Measurements from ENCODE around the gene TUBB1.

Gene TUBB1

DNA sequence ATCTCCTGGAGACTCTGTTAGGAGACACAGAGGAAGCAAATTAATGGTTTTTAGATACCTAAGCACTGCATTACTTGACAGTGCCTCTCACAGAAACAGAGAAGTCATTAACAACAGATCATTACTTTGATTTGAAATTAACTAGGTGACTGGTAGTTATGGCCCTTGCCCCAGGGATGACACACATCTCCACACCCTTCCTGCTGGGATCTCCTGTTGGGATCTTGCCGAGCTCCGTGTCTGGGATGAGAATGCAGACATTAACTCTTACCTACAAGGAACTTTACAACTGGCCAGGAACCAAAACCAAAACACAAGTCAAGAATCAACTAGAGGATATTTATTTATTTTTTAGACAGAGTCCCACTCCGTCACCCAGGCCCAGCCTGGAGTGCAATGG, 25.6 kb downstream of the TUBB1 start:
- no peak for DNase-seq

DNA sequence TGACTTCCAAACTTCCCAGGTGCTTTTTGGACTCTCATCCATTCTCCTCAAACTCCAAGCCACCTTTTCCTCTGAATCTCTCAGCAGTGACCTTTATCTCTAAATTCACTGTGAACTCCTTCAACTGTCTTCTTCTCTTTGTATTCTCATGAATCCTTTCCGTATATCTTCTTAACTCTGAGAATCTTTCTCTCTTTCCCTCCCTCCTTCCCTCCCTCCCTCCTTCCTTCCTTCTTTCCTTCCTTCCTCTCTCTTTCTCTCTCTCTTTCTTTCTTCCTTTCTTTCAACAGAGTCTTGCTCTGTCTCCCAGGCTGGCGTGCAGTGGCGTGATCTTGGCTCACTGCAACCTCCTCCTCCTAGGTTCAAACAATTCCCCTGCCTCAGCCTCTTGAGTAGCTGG, 27.6 kb downstream of the TUBB1 start:
- no peak for DNase-seq

DNA sequence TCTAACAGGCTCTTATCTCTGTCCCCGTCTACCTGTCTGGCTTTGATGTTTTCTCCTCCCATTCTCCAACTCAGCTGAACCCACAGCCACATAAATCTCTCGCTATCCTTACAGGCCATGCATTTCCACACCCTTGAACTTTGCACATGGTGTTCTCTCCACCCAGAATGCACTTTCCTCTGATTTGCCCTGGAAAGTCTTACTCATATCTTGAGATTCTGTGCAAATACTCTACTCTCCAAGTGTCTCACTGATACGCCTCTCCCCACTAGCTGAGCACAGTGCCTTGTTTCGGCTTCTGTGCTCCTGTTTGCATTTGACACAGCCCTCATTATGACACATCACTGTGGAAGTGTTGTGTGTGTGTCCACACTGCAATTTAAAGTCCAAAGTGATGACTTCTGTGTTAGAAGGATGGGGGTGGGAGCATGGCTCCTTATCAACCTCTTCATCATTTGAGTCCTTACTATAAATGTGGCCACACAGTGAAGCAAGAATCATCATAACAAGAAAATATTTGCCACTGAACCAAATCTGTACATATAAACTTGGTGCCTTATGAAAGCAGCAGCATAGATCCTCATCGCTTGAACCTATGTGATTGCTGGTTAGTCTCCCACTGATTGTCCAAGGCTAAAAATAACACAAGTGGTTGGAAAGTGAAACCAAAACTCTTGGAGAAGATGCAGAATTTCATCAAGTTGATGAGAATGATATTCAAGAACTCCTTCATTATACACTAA, 28.9 kb downstream of the TUBB1 start:
- DNase-seq = no peak

- DNase-seq = no peak
Observed at GRCh38 chr20:59048681-59049030, 29.4 kb downstream of the TUBB1 start.

- DNase-seq = no peak
Observed at GRCh38 chr20:59050437-59050836, 31.2 kb downstream of the TUBB1 start.

GRCh38 chr20:59051666-59052185, 32.5 kb downstream of the TUBB1 start:
- DNase-seq = no peak

- DNase-seq = no peak
Observed at GRCh38 chr20:59055302-59055701, 36.1 kb downstream of the TUBB1 start.

DNA sequence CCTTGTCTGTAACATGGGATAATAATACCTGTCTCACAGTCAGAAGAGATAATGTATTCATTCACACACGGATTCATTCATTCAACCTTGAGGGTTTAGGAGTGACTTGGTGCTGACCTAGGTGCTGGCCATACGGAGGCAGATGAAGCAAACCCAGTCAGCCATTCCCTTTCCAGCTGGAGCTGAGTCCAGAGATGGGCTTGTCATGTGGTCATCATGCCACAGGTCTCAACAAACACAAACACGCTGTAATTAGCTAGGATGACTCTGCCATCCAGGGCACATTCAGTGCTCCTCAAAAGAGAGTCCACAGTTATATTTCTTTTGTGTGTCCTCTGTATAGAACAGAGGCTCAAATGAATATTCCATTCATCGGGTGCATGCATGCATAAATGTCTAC, 42.9 kb downstream of the TUBB1 start:
- no peak for DNase-seq

GRCh38 chr20:59063358-59064213, 44.4 kb downstream of the TUBB1 start:
- DNase-seq = no peak

DNA sequence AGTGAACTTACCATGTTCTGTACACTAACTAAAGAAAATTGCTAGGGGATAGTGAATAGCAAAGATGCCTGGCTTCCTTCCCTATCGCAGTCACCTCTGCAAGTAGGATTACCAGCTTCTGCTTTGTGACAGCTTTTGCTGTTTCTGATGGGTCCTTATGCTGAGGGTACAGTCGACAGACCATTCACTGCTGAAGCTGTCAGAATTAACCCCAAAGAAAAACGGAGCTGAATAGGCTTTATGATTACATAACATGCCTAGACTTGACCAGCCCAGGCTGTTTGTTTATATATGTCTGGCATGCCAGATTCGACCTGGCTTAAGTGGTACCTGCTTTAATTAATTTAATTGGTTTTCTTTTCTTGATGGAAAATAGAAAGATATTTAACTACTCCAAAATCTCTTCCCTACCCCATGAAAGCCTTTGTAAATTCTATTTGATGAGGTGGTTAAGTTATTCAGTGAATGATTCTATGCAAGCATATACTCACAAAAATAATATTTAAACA, 45.0 kb downstream of the TUBB1 start:
- DNase-seq = no peak

DNA sequence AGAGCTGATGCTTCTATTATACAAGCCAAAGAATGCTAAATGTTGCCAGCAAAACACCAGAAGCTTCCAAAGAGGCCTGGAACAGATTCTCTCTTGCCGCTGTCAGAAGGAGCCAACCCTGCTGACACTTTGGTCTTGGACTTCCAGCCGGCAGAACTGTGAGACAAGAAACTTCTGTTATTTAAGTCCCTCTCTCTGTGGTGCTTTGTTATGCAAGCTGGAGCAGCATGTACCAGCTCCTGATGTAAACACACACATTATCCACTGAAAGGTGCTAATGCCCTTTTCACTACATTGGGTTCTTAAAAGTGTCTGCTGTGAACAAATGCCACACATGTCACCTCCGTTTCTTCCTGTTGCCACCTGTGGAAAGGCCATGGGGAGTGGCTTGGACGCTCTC, 49.3 kb downstream of the TUBB1 start:
- DNase-seq = no peak

GRCh38 chr20:59069026-59069425, 49.8 kb downstream of the TUBB1 start:
- no peak for DNase-seq

DNA sequence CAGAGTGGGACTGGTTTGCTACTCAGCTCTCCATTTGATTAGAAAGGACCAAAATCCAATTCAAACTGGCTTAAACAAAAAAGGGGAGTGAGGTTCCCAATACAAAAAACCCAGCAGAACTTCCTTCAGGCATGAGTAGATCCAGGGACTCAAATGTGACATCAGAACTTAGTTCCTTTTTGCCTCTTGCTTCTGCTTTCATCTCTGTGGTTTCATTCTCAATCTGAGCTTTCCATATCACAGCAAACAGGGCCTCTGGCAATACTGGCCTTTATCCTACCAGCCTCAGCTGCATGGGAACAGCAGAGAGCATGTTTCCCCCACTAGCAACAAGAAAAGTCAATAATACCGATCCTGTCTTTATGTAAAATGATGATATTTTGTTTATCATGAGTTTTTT, 52.0 kb downstream of the TUBB1 start:
- no peak for DNase-seq

DNA sequence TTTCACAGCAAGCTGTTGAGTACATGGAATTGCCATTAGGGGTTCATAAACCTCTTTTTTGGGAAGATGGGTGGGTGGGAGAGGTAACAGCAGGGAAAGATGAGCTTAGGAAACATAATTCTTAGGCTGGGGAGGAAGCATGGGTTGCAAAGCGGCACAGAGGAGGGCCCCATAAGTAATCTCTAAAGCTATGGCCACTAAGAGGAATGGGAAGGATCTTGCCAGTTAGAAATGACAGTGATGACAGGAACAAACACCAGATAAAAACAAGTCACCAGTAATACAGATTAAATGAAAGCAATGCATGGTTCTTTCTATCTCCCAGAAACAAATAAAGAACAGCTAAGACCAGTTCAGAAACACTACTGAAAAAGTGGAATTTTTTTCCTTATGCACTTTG, 54.4 kb downstream of the TUBB1 start:
- no peak for DNase-seq

- DNase-seq = no peak
Observed at GRCh38 chr20:59074456-59074855, 55.2 kb downstream of the TUBB1 start.

DNA sequence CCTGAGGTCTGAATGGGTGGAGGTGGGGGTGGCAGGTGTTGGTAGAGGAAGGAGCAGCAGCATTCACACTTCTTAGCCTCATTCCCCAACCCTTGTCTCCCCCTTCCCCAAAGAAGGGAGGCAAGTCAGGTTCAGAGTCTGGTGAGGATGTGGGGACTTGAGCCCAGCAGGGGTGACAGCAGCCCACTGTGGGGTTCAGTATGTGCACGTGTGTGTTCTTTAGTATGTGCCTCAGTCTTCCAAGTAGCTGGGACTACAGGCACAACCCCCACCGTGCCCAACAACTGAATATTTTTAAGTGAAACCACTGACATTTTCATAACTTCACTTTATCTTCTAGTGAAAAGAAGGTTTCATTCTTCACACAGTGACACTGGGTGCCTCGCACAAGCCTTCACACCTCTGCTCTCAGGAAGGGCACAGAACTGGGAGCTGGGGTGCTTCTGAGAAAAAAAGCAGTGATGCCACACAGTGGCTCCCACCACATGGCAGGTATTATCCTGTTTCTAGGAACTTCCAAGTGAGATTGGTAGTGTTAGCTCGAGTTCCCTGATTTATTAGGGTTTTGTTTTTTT, 56.8 kb downstream of the TUBB1 start:
- no peak for DNase-seq

Measured in cerebellar nuclear complex (tissue), 1 donor.